GM23248 (cell line): ENCODE data around the gene CSMD2. TPM values are rescaled to one million over a fixed set of nuclear protein-coding genes. Genes with fewer than 3 reads are reported as not detected.

Experiments used
- DNase-seq: peaks from one replicate; pipeline ENCODE4 v3.0.0-alpha.2; 2015
- H2AFZ ChIP-seq: fragments of 200-600 bp; sonication (generic); 2 replicates; pipeline ENCODE4 v1.6.1; 2016; ENCODE audit warnings: antibody characterized with exemption
- H3F3A ChIP-seq: fragments of 200-600 bp; sonication (generic); 2 replicates; pipeline ENCODE4 v1.6.1; 2016; ENCODE audit warnings: mild to moderate bottlenecking, antibody characterized with exemption, mixed run types; ENCODE audit not compliant: insufficient read depth
- H3K27ac ChIP-seq: fragments of 200-600 bp; sonication (generic); 2 replicates; pipeline ENCODE4 v1.5.1; 2016; ENCODE audit warnings: mild to moderate bottlenecking
- H3K27me3 ChIP-seq: fragments of 200-600 bp; sonication (generic); replicated peaks from 2 replicates; pipeline ENCODE4 v1.6.1; 2016; ENCODE audit warnings: mild to moderate bottlenecking; ENCODE audit not compliant: insufficient read depth
- H3K36me3 ChIP-seq: fragments of 200-600 bp; sonication (generic); 2 replicates; pipeline ENCODE4 v1.6.1; 2016; ENCODE audit warnings: low read depth, mild to moderate bottlenecking
- H3K4me1 ChIP-seq: fragments of 200-600 bp; sonication (generic); 2 replicates; pipeline ENCODE4 v1.6.1; 2016; ENCODE audit warnings: mild to moderate bottlenecking; ENCODE audit not compliant: insufficient read depth
- H3K4me2 ChIP-seq: fragments of 200-600 bp; sonication (generic); one replicate; pipeline ENCODE4 v1.6.1; 2016; ENCODE audit warnings: mild to moderate bottlenecking; ENCODE audit not compliant: unreplicated experiment
- H3K4me3 ChIP-seq: fragments of 200-600 bp; sonication (generic); 2 replicates; pipeline ENCODE4 v1.5.1; 2016; ENCODE audit warnings: mild to moderate bottlenecking
- H3K79me2 ChIP-seq: fragments of 200-600 bp; sonication (generic); 2 replicates; pipeline ENCODE4 v1.6.1; 2016; ENCODE audit warnings: mild to moderate bottlenecking; ENCODE audit not compliant: insufficient read depth
- H3K9ac ChIP-seq: fragments of 200-600 bp; sonication (generic); 2 replicates; pipeline ENCODE4 v1.6.1; 2016; ENCODE audit warnings: mild to moderate bottlenecking
- H3K9me2 ChIP-seq: fragments of 200-600 bp; sonication (generic); 2 replicates; pipeline ENCODE4 v1.6.1; 2016; ENCODE audit warnings: mixed run types, mild to moderate bottlenecking, moderate library complexity; ENCODE audit not compliant: insufficient read depth
- H3K9me3 ChIP-seq: fragments of 200-600 bp; sonication (generic); one replicate; pipeline ENCODE4 v1.6.1; 2017; ENCODE audit warnings: low read depth
- H4K20me1 ChIP-seq: fragments of 200-600 bp; sonication (generic); 2 replicates; pipeline ENCODE4 v1.6.0; 2016; ENCODE audit not compliant: insufficient read depth
- EZH2 ChIP-seq: fragments of 200-600 bp; sonication (generic); IDR thresholded peaks from 2 replicates; pipeline ENCODE4 v1.6.1; 2018; ENCODE audit warnings: antibody characterized with exemption, mild to moderate bottlenecking; ENCODE audit not compliant: insufficient read depth, poor library complexity, severe bottlenecking
- EZH2phosphoT487 ChIP-seq: fragments of 200-600 bp; sonication (generic); IDR thresholded peaks from 2 replicates; pipeline ENCODE4 v1.6.1; 2018; ENCODE audit warnings: antibody characterized with exemption, moderate library complexity, mild to moderate bottlenecking, low read depth; ENCODE audit not compliant: insufficient read depth
- WGBS, 2 experiments: methylation state at CpG; one replicate each; pipeline ENCODE4 v1.1.6; 2015 to 2017; ENCODE audit warnings: low lambda C conversion rate in 2 of 2, low coverage in 1 of 2; ENCODE audit errors: missing lambda C conversion rate in 2 of 2; 5-methylcytosine and 5-hydroxymethylcytosine counted together
- in situ Hi-C: fragments of 300-500 bp; cut with MboI; formaldehyde crosslinking; loops from 2 replicates; pipeline ENCODE4 v1.15.0; 2020
- polyA plus RNA-seq: library from polyadenylated mRNA; unstranded; fragments of >200 nt; fragmentation: Nextera tagmentation; extraction: Ambion mirVana; gene quantifications from 2 replicates; pipeline ENCODE4 v1.2.1, GENCODE V29; 2016
- total RNA-seq: library from RNA; depleted of rRNA; stranded (reverse); fragments of >200 nt; shearing (Covaris generic); gene quantifications from 2 replicates; pipeline ENCODE4 v1.2.3, GENCODE V29; 2014

Gene CSMD2
- total and polyA plus RNA-seq, 2 experiments from 2014 or later, result 4.5 to 7.1 TPM

- peaks cover 10% of the 10 kb centered on the region; the same call in 1 of the 2 replicates for H3K79me2 ChIP-seq
- H3F3A ChIP-seq, result peaks cover 33% of the 10 kb centered on the region
- no peaks in the 10 kb centered on the region for H3K9me3 ChIP-seq
- 20% methylated on average over 10 of the region's 10 CpGs for WGBS, 2 experiments
- peak overlapping the region; percentile 11; the same call in 1 of the 2 replicates for H2AFZ ChIP-seq
- no peaks in the 10 kb centered on the region for H3K36me3 ChIP-seq
- H3K9me2 ChIP-seq, result no peaks in the 10 kb centered on the region
- DNase-seq, result peak; percentile 88
- H3K4me3 ChIP-seq, result no peak overlapping the region
- H3K27ac ChIP-seq, result peak overlapping the region; percentile 73
- peak overlapping the region; percentile 43 for H3K4me2 ChIP-seq
- peaks cover 33% of the 10 kb centered on the region for H3K4me1 ChIP-seq
- in situ Hi-C loops, result no loop called here
- no peaks in the 10 kb centered on the region for H3K27me3 ChIP-seq
- H4K20me1 ChIP-seq, result no peaks in the 10 kb centered on the region; the same call in 1 of the 2 replicates
- H3K9ac ChIP-seq, result peak overlapping the region; percentile 30
- TF ChIP-seq EZH2 (no peak), EZH2phosphoT487 (no peak)
These were observed 192.2 kb downstream of the CSMD2 start for GRCh38 chr1:33972676-33973395.

- H3F3A ChIP-seq, result peaks cover 37% of the 10 kb centered on the region
- peak overlapping the region; percentile 49 for H3K9ac ChIP-seq
- no peaks in the 10 kb centered on the region for H3K27me3 ChIP-seq
- no peak overlapping the region for H3K4me3 ChIP-seq
- H3K9me2 ChIP-seq, result no peaks in the 10 kb centered on the region
- H3K36me3 ChIP-seq, result no peaks in the 10 kb centered on the region
- DNase-seq, result peak; percentile 14
- no peak overlapping the region for H2AFZ ChIP-seq
- WGBS, 2 experiments, result 69 to 75% methylated on average over 7 of the region's 7 CpGs
- H4K20me1 ChIP-seq, result no peaks in the 10 kb centered on the region
- H3K27ac ChIP-seq, result peak overlapping the region; percentile 73
- H3K9me3 ChIP-seq, result no peaks in the 10 kb centered on the region
- peaks cover 5% of the 10 kb centered on the region; the same call in 1 of the 2 replicates for H3K79me2 ChIP-seq
- H3K4me1 ChIP-seq, result peaks cover 40% of the 10 kb centered on the region
- TF ChIP-seq EZH2 (no peak), EZH2phosphoT487 (no peak)
- in situ Hi-C loops, result no loop called here
- H3K4me2 ChIP-seq, result peak overlapping the region; percentile 61
These were observed 193.1 kb downstream of the CSMD2 start for GRCh38 chr1:33971913-33972312.

- peaks cover 5% of the 10 kb centered on the region; the same call in 1 of the 2 replicates for H3K79me2 ChIP-seq
- in situ Hi-C loops, result no loop called here
- H3K9me3 ChIP-seq, result no peaks in the 10 kb centered on the region
- 46 to 48% methylated on average over 16 to 17 of the region's 17 CpGs for WGBS, 2 experiments
- peaks cover 42% of the 10 kb centered on the region for H3F3A ChIP-seq
- no peaks in the 10 kb centered on the region for H4K20me1 ChIP-seq
- no peaks in the 10 kb centered on the region for H3K36me3 ChIP-seq
- no peaks in the 10 kb centered on the region for H3K27me3 ChIP-seq
- H2AFZ ChIP-seq, result no peak overlapping the region
- no peak overlapping the region for H3K4me3 ChIP-seq
- no peaks in the 10 kb centered on the region for H3K9me2 ChIP-seq
- H3K27ac ChIP-seq, result peak overlapping the region; percentile 73
- H3K9ac ChIP-seq, result peak overlapping the region; percentile 49
- peaks cover 48% of the 10 kb centered on the region for H3K4me1 ChIP-seq
- peak; percentile 94 for DNase-seq
- peak overlapping the region; percentile 61 for H3K4me2 ChIP-seq
- no peak for TF ChIP-seq EZH2phosphoT487
- no peak for TF ChIP-seq EZH2
These were observed 193.9 kb downstream of the CSMD2 start for GRCh38 chr1:33971018-33971710.

GRCh38 chr1:33970148-33970825 lies 194.7 kb downstream of the CSMD2 start:
- H3K27me3 ChIP-seq, result no peaks in the 10 kb centered on the region
- H3K4me2 ChIP-seq, result no peak overlapping the region
- peaks cover 49% of the 10 kb centered on the region for H3F3A ChIP-seq
- no peak overlapping the region for H3K4me3 ChIP-seq
- H3K9me3 ChIP-seq, result no peaks in the 10 kb centered on the region
- DNase-seq, result no peak
- H3K27ac ChIP-seq, result no peak overlapping the region
- H3K36me3 ChIP-seq, result no peaks in the 10 kb centered on the region
- WGBS, 2 experiments, result 91 to 98% methylated on average over 5 of the region's 5 CpGs
- H4K20me1 ChIP-seq, result no peaks in the 10 kb centered on the region
- in situ Hi-C loops, result no loop called here
- no peaks in the 10 kb centered on the region for H3K9me2 ChIP-seq
- H3K4me1 ChIP-seq, result peaks cover 56% of the 10 kb centered on the region
- H3K79me2 ChIP-seq, result peaks cover 5% of the 10 kb centered on the region; the same call in 1 of the 2 replicates
- TF ChIP-seq EZH2phosphoT487 (no peak), EZH2 (no peak)
- H2AFZ ChIP-seq, result no peak overlapping the region
- no peak overlapping the region for H3K9ac ChIP-seq
